ENCODE results near the gene STIM1. TPM values are rescaled to one million over a fixed set of nuclear protein-coding genes. Genes with fewer than 3 reads are reported as not detected.

STIM1 gene
- total and polyA plus RNA-seq, 7 donors, result 52.1 to 147 (median 109) TPM

DNA sequence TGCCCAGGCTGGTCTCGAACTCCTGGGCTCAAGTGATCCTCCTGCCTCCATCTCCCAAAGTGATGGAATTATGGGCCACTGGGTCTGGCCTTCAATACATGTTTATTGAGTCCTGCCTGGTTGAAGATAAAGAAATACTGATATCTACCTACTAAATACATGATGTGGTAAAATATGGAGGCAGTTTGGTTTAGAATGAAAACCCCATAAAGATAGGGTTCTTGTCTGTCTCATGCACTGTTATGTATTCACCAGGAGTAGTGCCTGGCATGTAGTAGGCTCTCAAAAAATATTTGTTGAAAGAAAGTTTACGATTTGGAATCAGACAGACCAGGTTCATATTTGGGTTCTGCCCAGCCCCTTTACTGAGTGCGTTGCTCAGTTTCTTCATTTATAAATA is 21.1 kb downstream of the STIM1 start:
- WGBS, 3 donors, result 74 to 89% (median 85%) methylated on average over 3 of the region's 3 CpGs
- no peak overlapping the region for H3K4me3 ChIP-seq
- TF ChIP-seq, protein P1, sequence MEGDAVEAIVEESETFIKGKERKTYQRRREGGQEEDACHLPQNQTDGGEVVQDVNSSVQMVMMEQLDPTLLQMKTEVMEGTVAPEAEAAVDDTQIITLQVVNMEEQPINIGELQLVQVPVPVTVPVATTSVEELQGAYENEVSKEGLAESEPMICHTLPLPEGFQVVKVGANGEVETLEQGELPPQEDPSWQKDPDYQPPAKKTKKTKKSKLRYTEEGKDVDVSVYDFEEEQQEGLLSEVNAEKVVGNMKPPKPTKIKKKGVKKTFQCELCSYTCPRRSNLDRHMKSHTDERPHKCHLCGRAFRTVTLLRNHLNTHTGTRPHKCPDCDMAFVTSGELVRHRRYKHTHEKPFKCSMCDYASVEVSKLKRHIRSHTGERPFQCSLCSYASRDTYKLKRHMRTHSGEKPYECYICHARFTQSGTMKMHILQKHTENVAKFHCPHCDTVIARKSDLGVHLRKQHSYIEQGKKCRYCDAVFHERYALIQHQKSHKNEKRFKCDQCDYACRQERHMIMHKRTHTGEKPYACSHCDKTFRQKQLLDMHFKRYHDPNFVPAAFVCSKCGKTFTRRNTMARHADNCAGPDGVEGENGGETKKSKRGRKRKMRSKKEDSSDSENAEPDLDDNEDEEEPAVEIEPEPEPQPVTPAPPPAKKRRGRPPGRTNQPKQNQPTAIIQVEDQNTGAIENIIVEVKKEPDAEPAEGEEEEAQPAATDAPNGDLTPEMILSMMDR (IDR thresholded peaks at IDR 0.05), result no peak
- ATAC-seq, result no peak
- DNase-seq, result no peak
- H3K27me3 ChIP-seq (ENCODE audit: insufficient read depth in 3 of 3, low read length in 2 of 3), result no peaks in the 10 kb centered on the region
- peaks cover 50% of the 10 kb centered on the region for H3K4me1 ChIP-seq
- no peaks in the 10 kb centered on the region for H3K9me3 ChIP-seq
- no peak overlapping the region for H3K27ac ChIP-seq
- intact Hi-C loops (cut with DNase I), result no loop called here
- H3K36me3 ChIP-seq (ENCODE audit: insufficient read depth in 1 of 2, low read depth in 1 of 2), result no peaks in the 10 kb centered on the region

DNA sequence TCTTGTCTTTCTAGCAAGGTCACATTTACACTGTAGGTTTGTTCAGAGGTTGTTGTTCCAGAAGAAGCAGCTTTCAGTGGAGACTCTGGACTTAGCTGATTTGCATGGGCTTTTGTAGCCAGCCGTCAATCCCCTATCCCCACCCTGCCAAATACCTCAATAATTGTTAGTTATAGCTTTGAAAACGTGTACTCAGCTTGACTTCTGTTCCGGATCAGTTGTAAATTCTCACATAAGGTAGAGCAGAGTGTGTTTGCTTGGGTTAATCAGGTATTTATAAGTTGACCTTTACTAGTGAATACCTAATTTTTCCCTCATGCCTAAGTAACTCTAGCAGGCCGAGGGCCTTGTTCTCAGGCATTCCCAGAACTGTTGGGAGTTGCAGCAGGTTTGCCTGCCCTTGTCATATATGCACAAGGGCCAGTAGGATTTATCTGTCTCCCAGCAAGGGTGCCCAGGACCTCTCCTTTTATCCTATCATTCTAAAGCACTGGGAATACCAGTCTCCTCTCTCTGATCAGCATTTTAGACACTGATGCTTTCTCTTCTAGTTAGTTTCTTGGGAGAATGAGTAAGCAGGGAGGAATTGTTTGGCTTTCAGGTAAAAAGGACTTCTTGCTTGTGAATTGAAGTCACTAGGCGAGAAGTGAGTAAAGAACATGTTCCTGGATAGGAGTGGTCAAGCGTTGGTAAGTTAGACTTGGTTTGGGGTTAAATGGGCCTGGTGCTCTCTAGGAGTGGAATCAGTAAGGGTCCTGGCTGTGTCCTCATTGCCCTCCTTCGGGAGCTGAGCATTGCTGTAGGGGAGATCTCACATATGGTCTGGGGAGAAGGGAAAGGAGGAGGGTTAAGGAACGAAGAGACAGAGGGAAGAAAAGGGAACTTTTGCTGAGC is 22.1 kb downstream of the STIM1 start:
- ATAC-seq (peak in 2 of 4 donors; percentile 23 to 43), DNase-seq (no peak)
- intact Hi-C loops (cut with DNase I), result no loop called here
- H3K4me3 ChIP-seq, result no peak overlapping the region
- H3K27me3 ChIP-seq (ENCODE audit: insufficient read depth in 3 of 3, low read length in 2 of 3), result no peaks in the 10 kb centered on the region
- 47 to 67% (median 55%) methylated on average over 8 of the region's 8 CpGs for WGBS, 3 donors
- no peaks in the 10 kb centered on the region for H3K36me3 ChIP-seq (ENCODE audit: insufficient read depth in 1 of 2, low read depth in 1 of 2)
- H3K4me1 ChIP-seq, result peaks cover 48% of the 10 kb centered on the region
- peak overlapping the region; percentile 36 for H3K27ac ChIP-seq
- no peaks in the 10 kb centered on the region for H3K9me3 ChIP-seq
- TF ChIP-seq, protein P1 (IDR thresholded peaks at IDR 0.05), result no peak

DNA sequence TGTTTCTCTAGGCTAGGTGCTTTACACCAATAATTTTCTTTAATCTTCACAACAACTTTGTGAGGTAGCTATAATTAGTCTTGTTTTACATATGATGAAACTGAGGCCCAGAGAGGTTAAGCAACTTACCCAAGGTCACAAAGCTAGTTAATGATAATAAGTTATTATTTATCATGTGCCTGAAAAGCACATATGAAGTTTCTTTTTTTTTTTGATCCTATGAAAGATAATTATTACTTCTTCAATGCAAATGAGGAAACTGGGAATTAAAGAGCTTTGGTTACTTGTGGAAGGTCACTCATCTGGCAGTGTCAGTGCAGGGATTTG is 22.8 kb downstream of the STIM1 start:
- Histone ChIP-seq H3K9me3 (no peaks in the 10 kb centered on the region), H3K36me3 (ENCODE audit: insufficient read depth in 1 of 2, low read depth in 1 of 2) (no peaks in the 10 kb centered on the region), H3K4me1 (peaks cover 54% of the 10 kb centered on the region), H3K27ac (peak overlapping the region; percentile 36), H3K4me3 (no peak overlapping the region), H3K27me3 (ENCODE audit: insufficient read depth in 3 of 3, low read length in 2 of 3) (no peaks in the 10 kb centered on the region)
- TF ChIP-seq, protein P1 (IDR thresholded peaks at IDR 0.05), result no peak
- intact Hi-C loops (cut with DNase I), result no loop called here
- ATAC-seq, result no peak
- DNase-seq, result no peak

DNA sequence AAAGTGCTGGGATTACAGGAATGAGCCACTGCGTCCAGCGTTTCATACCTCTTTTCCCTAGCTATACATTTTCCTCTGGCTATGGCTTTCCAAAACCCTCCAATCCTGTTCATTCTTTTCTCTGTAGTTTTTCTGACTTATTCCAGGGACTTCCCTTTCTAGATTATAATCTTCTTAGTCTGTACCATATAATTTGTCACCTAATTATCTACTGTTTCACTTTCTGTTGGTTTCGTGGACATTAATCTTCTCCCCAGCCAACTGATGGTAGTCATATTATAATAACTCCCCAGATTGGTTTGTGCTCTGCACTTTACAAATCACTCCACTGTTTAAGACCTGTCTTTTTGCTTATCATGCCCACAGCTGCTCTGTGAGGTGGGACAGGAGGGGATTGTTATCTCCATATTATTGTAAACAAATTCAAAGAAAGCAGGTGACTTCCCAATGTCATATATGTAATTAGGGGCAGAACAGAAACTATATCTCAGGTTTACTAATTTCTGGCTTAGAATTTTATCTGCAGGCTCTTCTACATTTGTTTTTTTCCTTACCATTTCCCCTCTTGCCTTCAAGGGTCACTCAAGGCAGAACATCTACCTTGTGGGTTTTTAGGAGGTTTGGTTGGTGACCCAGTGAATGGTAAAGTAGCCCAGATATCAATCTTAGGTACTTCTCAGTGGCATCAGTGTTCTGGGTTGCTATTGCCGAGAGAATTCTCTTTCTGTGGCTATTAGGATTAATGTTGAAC is 23.9 kb downstream of the STIM1 start:
- TF ChIP-seq, protein P1 (IDR thresholded peaks at IDR 0.05), result no peak
- Histone ChIP-seq H3K9me3 (no peaks in the 10 kb centered on the region), H3K36me3 (ENCODE audit: insufficient read depth in 1 of 2, low read depth in 1 of 2) (no peaks in the 10 kb centered on the region), H3K4me1 (peaks cover 54% of the 10 kb centered on the region), H3K27me3 (ENCODE audit: insufficient read depth in 3 of 3, low read length in 2 of 3) (no peaks in the 10 kb centered on the region), H3K27ac (peak overlapping the region; percentile 71), H3K4me3 (no peak overlapping the region)
- ATAC-seq (no peak), DNase-seq (no peak)
- intact Hi-C loops (cut with DNase I), result no loop called here
- WGBS, 3 donors, result 31 to 51% (median 35%) methylated on average over 4 of the region's 4 CpGs

Data from psoas muscle (tissue), 8 donors.